GM12891 (cell line): ENCODE data around the gene DHRS7.

Source experiments
- PAX5 ChIP-seq: IDR thresholded peaks from 2 replicates; pipeline ENCODE4 v1.6.1; 2011; ENCODE audit warnings: low read length, moderate library complexity, mild to moderate bottlenecking; ENCODE audit not compliant: insufficient read depth, severe bottlenecking
- POLR2A ChIP-seq: IDR thresholded peaks from 2 replicates; pipeline ENCODE4 v1.6.1; 2011; ENCODE audit warnings: low read depth, low read length, control low read depth
- POLR2AphosphoS5 ChIP-seq: IDR thresholded peaks from 2 replicates; pipeline ENCODE4 v1.6.1; 2011; ENCODE audit warnings: low read depth, low read length, control low read depth
- SPI1 ChIP-seq: IDR thresholded peaks from 2 replicates; pipeline ENCODE4 v1.6.1; 2011; ENCODE audit warnings: low read depth, low read length, control low read depth
- TAF1 ChIP-seq: IDR thresholded peaks from 2 replicates; pipeline ENCODE4 v1.6.1; 2011; ENCODE audit warnings: low read depth, low read length, control low read depth

- TF ChIP-seq POLR2A = no peak
- no peak for TF ChIP-seq PAX5
- TF ChIP-seq SPI1 = no peak
- TF ChIP-seq POLR2AphosphoS5 = no peak
- TF ChIP-seq TAF1 = no peak
Observed at GRCh38 chr14:60169722-60170121, 4.5 kb upstream of the DHRS7 start.
